NCI-H748 (cell line): ENCODE data around the gene MAP3K8.
"Not testable (repeated sequence)": the region's sequence is repeated elsewhere in the genome, so short reads cannot be mapped to it uniquely, and the experiment has no call there.

Experiments used
- DNase-seq: peaks from one replicate; lab custom pipeline; 2025; ENCODE audit not compliant: unreplicated experiment; lab: John Stamatoyannopoulos, UW

MAP3K8 gene

DNA sequence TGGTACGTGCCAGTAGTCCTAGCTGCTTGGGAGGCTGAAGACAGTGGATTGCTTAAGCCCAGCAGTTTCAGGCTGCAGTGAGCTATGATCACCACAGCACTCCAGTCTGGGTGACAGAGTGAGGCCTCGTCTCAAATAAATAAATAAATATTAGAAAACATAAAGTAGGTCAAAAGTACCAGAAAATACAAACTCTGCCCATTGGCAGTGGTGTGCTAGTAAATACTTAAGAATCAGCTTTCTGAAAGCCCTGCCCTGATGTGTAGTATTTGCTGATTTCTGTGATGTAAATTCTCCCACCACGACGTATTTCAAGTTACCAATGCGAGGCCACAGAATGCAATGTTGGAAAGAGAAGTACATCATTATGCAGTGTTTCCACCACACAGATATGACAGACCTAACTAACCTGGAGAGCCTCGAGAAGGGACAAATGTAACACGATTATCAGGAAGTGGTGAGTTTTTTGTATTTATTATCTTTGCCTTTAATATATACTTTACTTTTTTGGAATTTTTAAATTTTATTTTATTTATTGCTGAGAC, 11.8 kb upstream of the MAP3K8 start:
- no peak for DNase-seq

DNA sequence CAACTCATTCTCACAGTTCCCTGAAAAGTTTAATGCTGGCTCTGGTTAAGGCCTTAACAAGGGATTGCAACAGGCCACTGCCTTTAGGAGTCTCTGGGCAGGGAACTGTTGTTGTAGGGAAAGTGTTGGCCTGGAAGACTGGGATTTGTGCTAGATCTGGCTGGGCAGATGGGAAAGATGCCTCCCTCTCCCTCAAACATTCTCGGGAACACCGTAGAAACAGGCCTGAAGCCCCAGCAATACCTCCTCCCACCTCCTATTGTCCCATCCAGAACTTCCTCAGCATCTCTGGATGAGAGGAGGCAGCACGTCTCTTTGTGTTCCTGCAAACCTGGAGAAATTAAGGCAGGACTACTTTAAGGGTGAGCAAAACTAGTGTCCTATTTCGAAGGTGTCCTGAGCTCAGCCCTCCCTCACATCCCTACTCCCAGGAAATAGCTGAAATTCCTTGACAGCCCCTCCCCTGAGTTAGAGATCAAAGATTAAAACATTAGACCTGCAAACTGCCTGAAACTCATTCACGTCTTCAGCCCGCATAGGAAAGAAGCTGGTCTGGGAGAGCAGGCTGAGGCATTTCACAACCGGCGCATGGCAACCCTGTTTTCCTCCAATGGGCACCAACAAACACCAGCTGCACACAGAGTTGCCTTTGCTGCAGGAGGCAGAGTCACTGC, 10.9 kb upstream of the MAP3K8 start:
- DNase-seq: peak; percentile 1

DNA sequence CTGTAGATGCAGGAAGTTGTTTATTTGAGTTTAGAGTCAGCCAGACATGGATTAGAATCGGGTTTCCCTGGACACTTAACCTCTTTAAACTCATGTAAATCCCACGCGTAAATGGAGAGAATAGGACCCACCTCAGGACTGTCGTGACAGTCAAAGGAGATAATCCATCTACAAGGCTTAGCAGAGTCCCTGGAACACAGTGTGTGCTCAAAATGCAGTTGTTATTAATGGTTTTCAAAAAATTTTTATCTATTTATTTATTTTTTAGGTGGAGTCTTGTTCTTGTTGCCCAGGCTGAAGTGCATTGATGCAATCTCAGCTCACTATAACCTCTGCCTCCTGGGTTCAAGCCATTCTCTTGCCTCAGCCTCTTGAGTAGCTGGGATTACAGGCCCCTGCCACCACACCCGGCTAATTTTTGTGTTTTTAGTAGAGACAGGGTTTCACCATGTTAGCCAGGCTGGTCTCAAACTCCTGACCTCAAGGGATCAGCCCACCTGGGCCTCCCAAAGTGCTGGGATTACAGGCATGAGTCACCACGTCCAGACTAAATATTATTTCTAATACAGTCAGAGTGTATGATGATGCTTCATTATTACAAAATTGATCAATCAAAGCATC, 10.2 kb upstream of the MAP3K8 start:
- DNase-seq: not testable (repeated sequence)

DNA sequence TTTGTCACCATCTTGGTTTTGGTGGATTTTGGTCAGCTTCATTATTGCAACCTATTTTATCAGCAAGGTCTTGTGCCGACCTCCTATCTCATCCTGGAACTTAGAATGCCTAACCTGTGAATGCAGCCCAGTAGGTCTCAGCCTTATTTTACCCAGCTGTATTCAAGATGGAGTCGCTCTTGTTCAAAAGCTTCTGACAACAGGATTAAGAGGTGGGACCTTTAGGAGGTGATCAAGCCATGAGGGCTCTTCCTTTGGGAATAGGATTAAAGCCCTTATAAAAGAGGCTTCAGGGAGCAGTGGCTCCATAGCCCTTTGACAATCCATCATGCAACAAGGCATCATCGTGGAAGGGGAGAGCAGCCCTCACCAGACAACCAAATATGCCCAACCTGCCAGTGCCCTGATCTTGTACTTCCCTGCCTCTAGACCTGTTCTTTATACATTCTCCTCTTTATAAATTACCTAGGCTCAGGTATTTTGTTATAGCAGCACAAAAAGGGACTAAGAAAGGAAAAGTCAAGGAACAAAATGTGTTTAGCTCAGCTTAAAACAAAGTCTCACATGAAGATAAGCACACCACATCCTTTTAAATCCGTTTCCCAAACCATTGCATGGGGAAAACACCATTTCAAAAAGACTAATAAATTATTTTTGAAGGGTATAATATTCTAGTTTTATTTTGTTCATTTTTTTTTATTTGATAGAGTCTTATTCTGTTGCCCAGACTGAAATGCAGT, 8.5 kb upstream of the MAP3K8 start:
- no peak for DNase-seq

DNA sequence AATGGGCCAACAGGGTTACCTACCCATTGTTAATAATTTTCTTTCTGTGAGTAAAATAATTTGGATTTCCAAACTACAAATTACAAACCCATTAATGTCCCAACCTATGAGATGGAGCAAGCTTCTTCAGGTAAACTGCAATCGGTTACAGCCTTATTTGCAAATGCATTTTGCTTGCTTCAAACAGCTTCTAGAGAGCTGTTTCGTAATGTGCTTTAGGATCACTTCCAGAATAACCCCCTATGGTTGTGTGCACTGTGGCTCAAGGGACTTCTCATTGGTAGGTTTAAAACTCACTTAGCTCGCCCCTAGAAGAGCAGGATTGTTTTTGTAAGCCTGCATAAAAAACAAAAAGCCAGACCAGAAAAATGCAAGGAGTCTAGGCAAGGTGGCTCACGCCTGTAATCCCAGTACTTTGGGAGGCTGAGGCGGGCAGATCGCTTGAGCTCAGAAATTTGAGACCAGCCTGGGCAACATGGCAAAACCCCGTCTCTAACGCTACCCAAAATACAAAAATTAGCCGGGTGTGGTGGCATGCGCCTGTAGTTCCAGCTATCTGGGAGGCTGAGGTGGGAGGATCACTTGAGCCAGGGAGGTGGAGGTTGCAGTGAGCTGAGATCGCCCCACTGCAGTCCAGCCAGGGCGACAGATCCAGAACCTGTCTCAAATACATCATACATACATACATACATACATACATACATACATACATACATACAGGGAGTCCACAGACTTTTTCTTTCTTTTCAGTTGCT, 3.3 kb upstream of the MAP3K8 start:
- no peak for DNase-seq

DNA sequence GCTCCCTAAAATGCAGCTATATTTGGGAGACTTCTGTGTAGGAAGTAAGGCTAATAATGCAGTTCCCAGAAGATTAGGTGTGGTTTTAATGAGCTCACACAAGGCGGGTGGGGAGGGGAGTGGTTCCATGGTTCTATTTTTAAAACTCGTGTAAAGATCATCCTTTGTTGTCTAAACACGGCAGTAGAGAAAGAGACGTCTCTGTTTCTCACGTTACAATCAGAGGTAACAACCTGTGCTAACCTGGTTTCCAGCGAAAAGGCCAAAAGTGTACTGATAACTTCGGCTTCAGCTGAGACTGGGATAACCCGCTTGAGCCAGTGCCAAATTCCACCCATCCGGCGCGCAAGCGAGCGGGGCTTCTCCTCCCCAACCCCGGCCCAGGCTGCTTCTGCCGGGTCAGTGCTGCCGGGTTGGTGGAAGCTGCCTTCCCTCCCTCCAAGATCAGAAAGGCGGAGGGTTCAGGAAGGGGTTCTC, 2.5 kb upstream of the MAP3K8 start:
- DNase-seq: peak; percentile 27

DNA sequence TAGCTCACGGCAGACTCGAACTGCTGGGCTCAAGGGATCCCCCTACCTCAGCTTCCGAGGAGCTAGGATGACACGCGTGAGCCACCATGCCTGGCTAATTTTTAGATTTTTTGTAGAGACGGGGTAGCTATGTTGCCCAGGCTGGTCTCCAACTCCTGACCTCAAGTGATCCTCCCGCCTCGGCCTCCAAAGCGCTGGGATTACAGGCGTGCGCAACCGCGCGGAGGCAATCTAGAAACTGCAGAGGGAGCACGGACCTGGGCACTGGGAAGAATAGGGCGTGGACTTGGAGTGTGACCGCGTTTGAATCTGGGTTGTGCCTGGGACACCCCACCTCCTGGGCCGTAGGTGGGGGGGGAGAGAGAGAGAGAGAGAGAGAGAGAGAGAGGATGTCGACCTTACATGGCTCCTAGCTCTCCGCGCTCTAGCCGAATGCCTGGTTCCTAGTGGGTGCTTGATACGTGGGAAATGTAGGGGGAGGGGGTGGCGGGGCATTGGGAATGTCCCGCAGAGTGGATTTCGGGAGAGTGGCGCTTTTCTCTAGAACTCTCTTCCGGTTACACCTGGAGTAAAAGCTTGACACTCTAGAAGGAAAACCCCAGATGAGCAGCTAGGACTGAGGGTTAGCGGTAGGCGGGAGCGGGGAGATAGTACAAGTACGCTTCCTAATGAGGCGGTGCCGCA, 1.2 kb upstream of the MAP3K8 start:
- DNase-seq: no peak

DNA sequence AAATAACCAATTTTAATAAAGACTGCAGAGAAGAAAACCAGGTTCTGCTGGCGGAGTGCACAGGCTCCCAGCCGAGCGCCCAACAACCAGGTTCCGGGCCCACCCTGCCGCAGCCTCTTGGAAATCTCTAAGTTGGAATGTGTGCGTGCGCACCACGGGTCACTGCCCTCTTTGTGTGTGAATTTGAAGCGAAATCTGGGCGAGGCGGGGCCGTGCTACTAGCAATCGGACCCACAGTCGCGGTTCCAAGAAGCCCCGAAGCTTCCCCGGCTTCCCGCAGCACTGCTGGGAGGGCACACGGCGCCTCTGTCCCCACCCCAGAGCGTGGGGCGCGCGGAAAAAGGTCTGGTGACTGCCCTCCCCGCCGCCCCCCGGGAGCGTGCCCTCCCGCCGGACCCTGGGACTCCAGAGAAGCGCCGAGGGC, 666 bp upstream of the MAP3K8 start:
- peak; percentile 60 for DNase-seq

DNA sequence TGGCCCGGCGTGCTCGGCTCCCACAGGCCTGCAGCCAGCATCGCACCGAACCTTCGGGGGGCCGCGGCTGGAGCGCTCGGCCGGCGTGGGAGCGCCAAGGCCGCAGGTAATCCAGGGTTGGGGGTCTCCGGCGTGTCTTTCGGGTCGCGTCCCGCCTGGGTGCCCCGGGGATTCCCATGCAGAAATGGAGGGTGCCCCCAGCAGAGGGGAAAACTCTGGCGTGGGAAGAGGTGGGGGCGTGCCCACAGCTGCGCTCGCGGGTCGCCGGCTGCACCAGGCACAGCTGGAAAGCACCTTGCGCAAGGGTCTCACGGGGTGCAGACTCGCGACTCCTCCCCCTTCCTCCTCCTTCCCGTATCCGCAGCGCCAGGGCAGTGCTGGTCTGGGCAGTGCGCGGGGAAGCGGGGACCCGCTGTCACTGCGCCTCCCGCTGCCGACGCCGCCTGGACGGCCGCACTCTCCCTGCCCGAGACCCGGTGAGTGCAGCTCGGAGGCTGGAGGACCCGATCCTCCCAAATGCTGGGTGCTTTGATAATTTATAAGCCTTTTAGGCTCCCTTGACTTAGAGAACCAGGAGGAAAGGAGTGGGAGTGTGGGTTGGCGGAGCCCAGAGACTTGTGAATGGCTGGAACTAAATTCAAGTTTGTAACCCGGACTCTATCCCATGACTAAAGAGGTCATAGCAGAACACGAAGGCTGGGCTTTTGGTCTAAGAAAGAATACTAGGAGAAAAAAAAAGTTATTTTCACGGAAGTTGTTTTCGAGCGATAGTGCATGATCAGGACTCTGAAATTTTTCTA, 489 bp downstream of the MAP3K8 start:
- peak; percentile 44 for DNase-seq

DNA sequence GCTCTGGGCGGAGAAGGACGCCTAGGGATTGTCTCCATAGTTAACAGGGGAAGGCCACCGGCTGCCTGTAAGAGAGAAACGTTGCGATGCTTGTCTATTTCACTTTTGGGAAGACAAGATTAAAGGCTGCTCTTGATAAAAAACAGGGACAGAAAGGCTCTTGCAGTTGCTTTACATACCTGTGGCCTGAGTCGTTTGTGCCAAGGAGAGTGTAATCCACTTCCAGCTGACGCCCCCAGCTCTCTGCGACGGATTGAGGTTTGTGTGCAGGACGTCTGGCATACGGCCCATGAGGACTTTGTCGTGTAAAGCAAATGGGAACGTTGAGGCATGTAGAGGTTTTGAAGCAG, 1.1 kb downstream of the MAP3K8 start:
- no peak for DNase-seq

DNA sequence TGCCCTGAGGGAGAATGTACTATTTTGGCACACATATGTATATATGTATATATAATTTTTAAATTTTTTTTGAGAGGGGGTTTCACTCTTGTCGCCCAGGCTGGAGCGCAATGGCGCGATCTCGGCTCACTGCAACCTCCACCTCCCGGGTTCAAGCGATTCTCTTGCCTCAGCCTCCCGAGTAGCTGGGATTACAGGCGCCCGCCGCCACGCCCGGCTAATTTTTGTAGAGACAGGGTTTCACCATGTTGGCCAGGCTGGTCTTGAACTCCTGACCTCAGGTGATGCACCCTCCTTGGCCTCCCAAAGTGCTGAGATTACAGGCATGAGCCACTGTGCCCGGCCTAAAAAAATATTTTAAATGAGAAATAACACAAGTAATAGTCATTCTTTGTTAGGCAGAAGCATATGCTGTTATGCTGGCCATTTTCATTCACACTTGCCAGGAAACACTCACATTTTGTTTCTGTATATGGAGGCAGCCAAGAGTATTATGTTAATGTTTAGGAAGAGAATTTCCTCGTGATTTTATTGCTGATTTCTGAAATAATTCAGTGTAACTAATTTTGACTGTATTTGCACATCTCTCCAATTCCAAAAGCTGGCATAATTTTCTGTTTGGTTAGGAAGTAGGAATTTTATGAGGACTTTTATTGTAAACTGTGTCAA, 1.6 kb downstream of the MAP3K8 start:
- DNase-seq: not testable (repeated sequence)

DNA sequence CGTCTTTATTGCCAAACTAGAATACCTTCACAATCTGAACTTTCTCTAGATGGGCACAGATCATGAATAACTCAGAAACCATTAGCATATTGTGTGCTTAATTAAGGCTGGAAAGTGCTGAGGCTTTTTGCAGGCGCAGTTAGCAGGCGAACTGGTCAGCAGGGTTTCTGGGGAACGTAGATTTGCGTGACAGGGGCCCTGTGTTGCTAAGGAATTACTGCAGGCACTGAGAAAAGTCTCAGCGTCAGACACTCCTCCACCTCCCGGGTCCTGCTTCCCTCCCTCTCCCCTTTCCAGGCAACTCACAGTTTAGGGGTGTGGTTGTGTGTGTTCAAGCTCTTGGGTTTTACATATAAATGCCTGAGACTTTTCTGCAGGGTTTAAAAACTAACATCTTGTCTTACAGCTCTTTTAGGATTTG, 2.2 kb downstream of the MAP3K8 start:
- peak; percentile 4 for DNase-seq

DNA sequence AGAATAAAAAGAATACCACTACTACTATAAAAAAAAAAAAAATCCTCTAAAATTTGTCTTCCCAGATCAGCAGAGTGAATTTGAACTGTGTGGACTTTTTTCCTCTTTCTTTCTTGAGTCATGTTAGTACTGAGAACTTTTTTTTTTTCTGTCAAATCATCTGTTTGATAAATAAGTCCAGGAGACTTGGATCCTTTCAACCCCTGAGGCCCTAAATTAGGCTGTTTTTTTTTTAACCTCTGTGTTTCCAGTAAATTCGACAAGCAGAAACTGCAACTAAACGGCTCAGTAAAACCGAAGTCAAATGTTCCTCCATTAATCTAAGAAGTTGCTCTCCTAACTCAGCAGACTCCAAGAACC, 2.7 kb downstream of the MAP3K8 start:
- no peak for DNase-seq

DNA sequence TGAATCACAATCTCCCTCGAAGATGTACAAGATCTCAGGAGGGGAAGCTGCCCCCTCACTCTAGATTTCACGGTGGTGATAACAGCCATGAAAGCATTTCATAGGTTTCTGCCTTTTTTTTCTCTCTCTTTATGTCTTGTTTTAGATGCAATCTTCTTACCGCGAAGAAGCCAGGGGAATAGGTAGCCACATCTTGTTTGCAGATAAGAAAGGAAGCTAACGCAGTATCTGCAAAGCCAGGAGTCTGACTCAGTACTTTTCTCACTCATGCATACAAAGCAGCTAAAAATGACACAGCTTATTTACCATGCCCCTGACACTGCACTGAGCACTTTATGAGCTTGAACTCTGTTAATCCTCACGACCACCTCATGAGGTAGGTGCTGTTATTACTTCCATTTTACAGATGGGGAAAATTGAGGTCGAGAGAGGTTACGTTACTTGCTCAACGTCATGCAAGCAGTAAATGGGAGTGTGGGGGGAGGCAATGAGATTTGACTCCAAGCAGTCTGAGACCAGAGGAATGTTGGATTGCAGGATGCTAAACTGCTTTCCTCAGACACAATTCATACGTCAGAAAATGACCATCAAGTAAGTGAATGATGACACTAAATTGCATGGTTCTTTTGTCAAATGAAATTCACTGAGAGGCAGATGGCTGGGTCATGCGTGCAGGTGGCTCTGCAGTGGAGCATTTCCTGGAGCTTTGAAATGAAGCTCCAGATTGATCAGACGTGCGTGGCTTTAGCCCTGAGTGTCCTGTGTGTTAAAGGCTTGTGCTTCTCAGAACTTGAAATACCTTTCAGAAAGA, 3.3 kb downstream of the MAP3K8 start:
- DNase-seq: peak; percentile 20

DNA sequence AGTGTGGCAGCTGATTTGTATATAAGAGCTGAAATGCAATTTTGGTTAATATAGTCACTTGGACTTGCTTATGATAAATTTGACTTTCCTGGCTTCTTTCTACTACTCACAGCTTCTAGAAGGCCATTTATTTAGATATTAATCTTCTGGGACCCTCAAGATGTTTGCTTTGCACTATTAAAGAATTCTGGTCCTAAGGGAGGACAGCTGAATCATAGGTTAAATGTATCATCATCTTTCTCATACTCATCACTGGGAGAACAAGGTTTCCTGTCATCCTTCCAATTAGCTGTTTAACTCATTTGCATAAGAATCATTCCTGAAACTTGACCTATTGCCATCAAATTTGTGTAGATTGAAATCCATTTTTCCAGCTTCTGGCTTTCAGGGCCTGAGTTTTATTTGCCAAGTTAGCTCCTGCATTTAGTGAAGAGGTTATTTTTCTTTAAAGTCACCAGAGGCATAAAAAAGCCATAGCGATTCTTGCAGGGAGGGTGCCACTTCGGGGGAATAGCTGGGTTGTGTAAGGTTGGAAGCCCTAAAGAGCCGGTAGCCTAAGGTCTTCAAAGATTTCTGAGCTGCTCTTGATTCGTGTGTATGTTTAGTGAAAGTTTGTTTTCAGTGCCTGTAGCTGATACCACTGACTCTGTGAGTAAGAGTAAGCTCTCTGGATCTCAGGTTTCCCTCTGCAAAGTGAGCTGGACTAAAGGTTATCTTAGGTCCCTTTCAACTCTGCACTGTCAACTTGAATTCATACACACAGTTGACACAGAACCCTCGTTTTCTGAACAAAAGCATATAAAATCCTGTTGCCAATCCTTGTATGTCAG, 4.3 kb downstream of the MAP3K8 start:
- DNase-seq: no peak

DNA sequence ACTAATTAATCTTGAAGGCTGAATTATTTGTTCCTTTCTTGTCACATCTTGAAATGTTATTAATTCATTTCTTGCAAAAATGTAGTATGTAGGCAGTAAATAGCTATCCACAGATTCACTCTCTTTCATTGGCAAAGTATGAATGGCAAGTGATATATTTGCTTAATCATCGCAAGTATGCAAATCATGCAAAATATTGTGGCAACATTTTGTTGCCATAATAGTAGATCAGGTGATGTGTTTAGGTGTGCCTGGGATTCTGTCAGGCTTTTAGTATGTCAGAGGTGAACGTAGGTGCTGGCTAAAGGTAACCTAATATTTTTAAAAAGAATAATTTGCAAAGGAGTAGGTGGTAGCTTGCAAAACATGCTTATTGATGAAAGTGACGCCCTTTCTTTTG, 5.9 kb downstream of the MAP3K8 start:
- no peak for DNase-seq

DNA sequence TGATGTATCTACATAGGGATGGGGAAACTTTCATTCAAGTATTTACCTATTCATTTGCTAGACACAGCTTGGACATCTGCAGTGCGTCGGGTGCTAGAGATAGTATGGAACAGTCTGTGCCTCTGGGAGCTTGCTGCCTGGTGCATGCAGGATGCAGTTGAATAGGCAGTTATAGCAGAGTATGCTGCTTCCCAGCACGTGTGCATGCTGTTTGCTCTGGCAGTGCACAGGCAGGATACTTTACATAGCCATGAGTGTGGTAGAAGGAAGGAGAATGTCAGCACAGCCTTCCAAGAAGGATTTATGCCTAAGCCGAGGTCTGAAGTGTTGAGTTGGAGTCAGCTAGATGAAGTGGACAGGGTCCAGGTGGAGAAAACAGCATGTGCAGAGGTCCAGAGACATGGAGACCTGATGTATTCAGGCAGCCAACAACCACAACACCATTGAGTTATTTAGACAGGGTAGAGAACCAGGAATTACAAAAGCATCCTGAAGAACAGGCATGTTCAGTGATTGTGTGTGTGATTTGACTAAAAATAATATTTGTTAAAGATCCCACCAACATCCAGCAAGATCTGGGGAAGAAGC, 8.1 kb downstream of the MAP3K8 start:
- DNase-seq: no peak
